A549 treated with CORT108297 at 1 μM for 4 hours (cell line): Measurements from ENCODE around the gene FANCE. TPM values are rescaled to one million over a fixed set of nuclear protein-coding genes. Genes with fewer than 3 reads are reported as not detected.

ENCODE experiments used
- total RNA-seq: library from RNA; stranded (reverse); fragments of 200-300 nt; extraction: Qiagen RNA extraction; gene quantifications from 5 replicates; pipeline ENCODE4 v1.2.3, GENCODE V29; 2022

The FANCE gene, protein sequence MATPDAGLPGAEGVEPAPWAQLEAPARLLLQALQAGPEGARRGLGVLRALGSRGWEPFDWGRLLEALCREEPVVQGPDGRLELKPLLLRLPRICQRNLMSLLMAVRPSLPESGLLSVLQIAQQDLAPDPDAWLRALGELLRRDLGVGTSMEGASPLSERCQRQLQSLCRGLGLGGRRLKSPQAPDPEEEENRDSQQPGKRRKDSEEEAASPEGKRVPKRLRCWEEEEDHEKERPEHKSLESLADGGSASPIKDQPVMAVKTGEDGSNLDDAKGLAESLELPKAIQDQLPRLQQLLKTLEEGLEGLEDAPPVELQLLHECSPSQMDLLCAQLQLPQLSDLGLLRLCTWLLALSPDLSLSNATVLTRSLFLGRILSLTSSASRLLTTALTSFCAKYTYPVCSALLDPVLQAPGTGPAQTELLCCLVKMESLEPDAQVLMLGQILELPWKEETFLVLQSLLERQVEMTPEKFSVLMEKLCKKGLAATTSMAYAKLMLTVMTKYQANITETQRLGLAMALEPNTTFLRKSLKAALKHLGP
- total RNA-seq: 2.8 to 3.5 TPM (median 3.3 TPM) in 5 replicates

DNA sequence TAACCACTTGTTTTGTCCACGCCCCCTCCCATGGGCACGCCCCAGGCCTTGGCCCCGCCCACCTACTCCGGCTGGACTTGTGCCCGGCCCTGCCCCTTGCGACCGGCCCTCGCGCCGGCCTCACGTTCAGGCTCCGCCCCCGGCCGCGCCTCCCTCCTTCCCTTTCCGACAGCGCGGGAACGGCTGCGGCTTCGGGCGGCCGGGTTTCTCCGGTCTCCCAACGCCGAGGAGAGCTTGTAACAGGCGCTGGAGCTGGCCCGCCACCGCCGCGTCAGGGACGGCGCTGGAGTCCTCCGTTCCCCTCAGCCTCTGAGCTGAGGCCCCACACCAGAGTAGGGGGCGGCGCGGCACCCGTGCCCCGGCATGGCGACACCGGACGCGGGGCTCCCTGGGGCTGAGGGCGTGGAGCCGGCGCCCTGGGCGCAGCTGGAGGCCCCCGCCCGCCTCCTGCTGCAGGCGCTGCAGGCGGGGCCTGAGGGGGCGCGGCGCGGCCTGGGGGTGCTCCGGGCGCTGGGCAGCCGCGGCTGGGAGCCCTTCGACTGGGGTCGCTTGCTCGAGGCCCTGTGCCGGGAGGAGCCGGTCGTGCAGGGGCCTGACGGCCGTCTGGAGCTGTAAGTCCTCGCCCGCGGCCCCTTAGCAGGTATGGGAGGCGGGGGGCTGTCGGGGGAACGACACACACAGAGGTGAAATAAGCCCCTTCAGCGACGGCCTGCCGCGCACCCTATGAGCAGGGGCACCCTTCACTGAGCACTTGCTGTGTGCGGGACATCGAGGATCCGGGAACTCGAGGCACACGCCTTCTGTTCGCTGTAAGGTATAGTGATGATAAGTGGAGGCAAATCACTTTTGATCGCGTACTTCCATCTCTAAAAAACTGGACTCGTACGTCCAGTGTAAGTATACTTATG, at the start of gene FANCE:
FANCE (plus strand) TSS at position 156 of the 908 bp plus-strand sequence; CDS start at position 364, 208 bp downstream.

DNA sequence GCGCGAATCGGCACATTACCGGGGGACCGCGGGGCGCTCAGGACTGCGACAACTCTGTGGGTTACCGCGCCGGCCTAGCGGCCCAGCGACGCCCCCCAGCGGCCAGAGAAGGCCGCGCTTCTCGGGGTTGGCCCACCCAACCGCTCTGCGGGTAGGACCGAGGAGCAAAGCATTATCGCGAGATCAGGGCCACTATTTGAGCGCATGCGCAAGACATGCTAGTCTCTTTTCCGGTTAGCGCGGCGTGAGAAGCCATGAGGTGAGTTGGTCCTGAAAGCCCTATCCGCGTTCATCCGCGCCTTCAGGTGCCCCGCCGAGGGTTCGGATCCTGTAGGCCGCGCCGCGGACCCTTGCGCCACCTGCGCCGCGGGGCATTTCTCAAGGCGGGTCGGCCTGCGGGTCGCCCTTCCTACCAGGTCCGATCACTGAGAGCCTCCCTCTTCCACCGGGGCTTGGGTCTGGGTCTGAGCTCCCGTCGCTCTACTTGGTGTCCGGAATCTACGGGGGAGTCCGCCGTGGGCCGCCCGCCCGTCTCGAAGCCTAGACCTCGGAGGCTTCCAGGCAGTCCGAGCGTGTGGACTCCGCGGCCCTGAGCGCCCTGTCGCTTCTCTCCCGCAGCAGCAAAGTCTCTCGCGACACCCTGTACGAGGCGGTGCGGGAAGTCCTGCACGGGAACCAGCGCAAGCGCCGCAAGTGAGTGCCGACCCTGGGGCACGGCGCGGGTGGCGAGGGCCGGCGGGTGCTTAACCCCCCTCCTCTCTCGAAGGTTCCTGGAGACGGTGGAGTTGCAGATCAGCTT, 16.2 kb downstream of the FANCE start, which contains the start of gene RPL10A:
RPL10A (plus strand) TSS at position 221 of the 799 bp plus-strand sequence; CDS start at position 255, 34 bp downstream.

DNA sequence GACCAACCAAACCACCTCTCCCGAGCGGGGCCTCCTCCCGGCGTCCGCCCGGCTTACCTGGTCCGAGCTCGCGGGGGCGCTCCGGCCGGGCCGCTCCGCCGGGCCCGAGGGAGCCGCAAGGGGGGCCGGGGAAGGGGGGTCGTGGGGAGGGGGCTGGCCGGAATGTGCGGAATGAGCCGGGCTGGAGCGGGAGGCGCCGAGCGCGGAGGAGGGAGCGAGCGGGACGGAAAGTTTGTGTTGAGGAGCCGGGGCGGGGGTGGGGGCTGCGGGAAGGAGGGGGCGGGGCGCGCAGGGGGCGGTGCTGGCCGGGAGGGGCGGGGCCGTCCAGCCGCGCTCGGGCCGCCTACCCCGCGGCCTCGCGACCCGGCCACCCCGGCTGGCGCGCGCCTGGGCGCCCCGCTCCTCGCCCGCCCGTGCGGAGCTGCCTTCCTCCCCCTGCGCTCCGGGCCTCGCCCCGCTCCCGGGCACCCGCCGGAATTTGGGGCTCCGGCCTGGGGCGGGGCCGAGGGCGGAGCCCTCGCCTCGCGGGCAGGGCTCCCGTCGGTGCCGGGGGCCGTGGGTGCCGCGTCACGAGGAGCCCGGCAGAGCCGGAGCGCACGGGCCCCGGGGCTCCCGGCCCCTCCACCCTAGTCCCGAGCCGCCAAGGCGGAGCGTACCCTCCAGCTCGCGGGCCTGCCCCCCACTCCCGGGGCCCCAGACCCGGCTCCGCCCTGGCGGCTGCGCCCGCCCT, 44.9 kb downstream of the FANCE start, which contains the start of gene TEAD3:
TEAD3 (minus strand) TSS at position 239 of the 730 bp plus-strand sequence.

DNA sequence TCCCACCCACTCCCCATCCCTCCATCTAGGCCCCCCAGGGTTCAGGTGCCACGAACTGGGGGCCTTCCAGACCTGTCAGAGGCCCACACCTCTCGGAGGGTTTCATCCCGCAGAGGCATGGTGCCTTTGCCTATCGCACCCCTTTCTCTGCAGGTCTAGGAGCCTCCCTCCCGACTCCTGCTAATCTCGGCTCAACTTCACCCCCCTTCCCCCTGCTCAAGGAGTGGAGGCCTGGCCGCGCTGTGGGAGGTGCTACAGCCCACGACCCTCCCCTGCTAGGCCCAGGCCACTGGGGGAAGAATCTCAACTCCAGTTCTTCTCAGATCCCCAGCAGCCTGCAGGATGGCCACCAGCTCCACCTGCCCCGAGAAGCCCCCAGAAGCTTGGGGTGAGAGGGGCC, 60.6 kb downstream of the FANCE start, which contains the start of gene TULP1:
TULP1 (minus strand) TSS at position 157 of the 400 bp plus-strand sequence; CDS start at position 119, 38 bp downstream.

Other genes starting within 250 kb of the FANCE start
- 0.03 to 0.07 TPM (median 0.06 TPM) in 5 replicates for gene SCUBE3, start 238.4 kb upstream of the FANCE start, total RNA-seq
- 7.1 to 11.3 TPM (median 10.6 TPM) in 5 replicates for gene ZNF76, start 192.6 kb upstream of the FANCE start, total RNA-seq
- 0.03 to 0.07 TPM (median 0.06 TPM) in 3 of 5 replicates, not detected in the others for gene DEF6, start 154.5 kb upstream of the FANCE start, total RNA-seq
- gene PPARD, start 109.8 kb upstream of the FANCE start, total RNA-seq: 4.8 to 6.9 TPM (median 6.3 TPM) in 5 replicates
- gene RPL10A, start 16.1 kb downstream of the FANCE start, total RNA-seq: 1,328 to 1,548 TPM (median 1,505 TPM) in 5 replicates
- 4.1 to 7.8 TPM (median 6.2 TPM) in 5 replicates for gene TEAD3, start 44.7 kb downstream of the FANCE start, total RNA-seq
- gene TULP1, start 60.6 kb downstream of the FANCE start, total RNA-seq: not detected in 5 replicates
- 25.1 to 39.2 TPM (median 34.4 TPM) in 5 replicates for gene FKBP5, start 236.6 kb downstream of the FANCE start, total RNA-seq